PC-3 (cell line): ENCODE measurements around the gene CEP112.

ENCODE experiments used
- CTCF ChIP-seq: fragments of 300-600 bp; sonication (generic); conservative IDR thresholded peaks from 2 replicates; pipeline ENCODE4 v1.5.1; 2017; ENCODE audit warnings: antibody characterized with exemption, low read depth, mild to moderate bottlenecking, low read length
- EZH2 ChIP-seq: fragments of 300-600 bp; sonication (generic); IDR thresholded peaks from one replicate; pipeline ENCODE4 v1.6.1; 2017; ENCODE audit warnings: antibody characterized with exemption, mild to moderate bottlenecking, low read length; ENCODE audit not compliant: unreplicated experiment
- EZH2phosphoT487 ChIP-seq: fragments of 300-600 bp; sonication (generic); IDR thresholded peaks from 2 replicates; pipeline ENCODE4 v1.6.1; 2018; ENCODE audit warnings: mild to moderate bottlenecking, antibody characterized with exemption, low read length, borderline replicate concordance

DNA sequence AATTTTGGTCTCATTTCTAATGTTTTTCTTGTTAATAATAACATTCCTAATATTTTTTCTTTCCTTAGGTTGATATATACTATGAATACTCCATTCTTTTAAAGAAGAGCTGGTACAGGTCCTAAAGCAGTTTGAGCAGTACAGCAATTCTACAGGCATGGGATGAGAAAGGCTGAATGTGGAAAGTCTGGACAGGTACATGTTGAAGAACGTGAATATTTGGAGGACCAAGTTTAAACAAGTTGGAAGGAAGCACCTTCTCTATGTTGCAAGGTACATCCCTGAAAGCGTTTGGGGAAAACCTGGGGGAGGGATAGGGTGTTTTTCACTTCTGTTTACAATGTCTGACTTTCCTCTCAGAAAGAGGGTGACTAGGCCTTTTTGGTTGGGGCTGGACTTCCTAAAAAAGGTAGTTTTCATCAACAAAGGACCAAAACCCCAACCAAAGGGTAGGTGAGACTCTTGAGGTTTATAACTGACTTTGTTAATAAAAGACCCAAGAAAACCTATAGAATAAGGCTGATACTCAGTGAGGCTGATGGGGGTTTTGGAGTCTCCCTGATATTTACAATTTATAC, 534.6 kb downstream of the CEP112 start:
- TF ChIP-seq CTCF (no peak), EZH2phosphoT487 (no peak), EZH2 (no peak)
